ENCODE data around the gene PLCB2.

Gene PLCB2

GRCh38 chr15:40246496-40247280 lies 61.0 kb downstream of the PLCB2 start:
- no peak for DNase-seq

GRCh38 chr15:40245666-40246450 lies 61.9 kb downstream of the PLCB2 start:
- DNase-seq = no peak

DNA sequence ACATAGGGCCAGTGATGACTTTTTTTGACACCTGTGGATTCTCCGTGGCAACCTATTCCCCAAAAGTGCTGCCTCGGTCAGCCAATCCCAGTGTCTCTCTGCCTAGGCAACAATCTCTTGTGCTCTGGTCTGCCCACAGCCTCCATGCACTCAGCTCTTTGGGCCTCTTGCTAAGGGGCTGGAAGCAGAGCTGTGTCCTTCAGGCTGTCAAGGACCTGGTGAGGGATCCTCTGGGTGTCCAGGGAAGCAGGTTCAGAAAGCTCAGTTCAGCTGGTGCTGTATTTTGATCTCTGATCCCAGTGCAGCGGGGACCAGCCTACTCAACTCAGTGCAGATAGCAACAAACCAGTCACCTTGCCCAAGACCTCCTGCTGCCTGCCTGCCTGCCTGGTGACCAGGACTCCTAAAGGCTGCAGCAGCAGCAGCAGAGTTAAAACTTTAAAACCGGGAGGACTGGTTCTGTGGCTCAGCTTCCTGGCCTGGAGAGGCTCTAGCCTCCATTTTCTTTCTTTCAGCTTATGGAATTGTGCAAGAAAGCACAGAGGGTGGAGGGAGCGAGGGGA lies 62.7 kb downstream of the PLCB2 start:
- DNase-seq = no peak

GRCh38 chr15:40243126-40243810 lies 64.5 kb downstream of the PLCB2 start:
- no peak for DNase-seq

DNA sequence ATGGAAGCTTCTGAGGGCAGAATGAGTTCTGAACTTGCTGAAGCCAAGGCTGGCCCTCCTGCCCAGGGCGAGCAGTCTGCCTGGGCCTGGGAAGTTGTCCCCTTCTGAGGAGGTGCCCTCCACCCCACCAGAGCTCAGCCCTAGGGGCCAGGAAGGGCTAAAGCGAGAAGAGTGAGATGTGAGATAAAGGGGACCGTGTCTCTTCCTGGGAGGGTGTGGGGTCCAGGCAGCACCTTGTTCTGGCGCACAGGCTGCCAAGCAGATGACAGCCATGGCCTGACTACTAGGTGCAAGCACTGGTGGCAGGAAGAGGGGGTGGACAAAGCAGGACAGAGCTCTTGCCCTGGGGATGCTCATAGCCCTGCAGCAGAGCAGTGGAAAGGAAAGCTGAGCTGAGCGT lies 65.1 kb downstream of the PLCB2 start:
- no peak for DNase-seq

GRCh38 chr15:40242213-40242599 lies 65.5 kb downstream of the PLCB2 start:
- DNase-seq = no peak

GRCh38 chr15:40241269-40242212 lies 66.2 kb downstream of the PLCB2 start:
- no peak for DNase-seq

DNA sequence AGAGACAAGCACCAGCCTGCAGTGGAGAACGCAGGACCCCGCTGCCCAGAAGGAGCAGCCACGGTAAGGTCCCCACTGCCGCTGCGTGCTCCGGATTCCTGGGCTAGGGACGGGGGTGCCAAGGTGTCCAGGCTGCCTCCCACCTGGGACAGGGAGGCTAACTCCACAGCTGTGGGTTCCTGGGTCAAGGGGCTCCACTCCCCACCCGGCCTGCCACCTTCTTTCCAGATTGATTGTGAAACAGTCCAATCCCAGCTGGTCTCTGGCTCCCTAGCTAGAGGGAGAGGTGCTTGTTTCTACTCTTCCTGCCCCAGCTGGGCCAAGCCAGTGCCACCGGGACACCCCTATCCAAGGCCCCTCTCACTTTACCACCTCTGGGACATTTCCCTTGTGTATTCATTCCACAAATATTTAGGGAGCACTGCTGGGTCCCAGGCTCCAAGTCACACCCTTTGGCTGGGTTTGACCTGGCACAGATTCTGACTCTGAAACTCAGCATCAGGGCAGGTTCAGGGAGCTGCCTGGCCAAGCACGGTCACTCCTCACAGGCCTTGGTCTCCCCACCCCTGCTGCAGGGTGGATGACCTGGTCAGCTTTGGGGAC lies 67.0 kb downstream of the PLCB2 start:
- no peak for DNase-seq

- DNase-seq = no peak
These were observed 67.8 kb downstream of the PLCB2 start for GRCh38 chr15:40239693-40240618.

DNA sequence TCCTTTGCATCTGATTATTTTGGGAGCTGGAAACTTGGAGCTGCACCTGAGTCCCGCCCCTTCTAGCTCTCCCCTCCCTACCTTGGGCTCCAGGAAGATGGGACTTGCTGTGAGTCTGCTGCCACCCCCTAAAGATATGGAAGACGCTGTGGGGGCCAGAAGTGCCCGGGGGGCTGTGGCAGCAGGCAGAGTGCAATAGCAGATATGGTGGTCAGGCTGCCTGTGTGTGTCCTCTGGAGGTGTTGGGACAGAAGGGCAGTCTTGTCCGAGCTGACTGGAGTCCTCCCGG lies 68.4 kb downstream of the PLCB2 start:
- no peak for DNase-seq

GRCh38 chr15:40238532-40239403 lies 69.0 kb downstream of the PLCB2 start, which contains the start of gene PAK6:
Gene PAK6 (plus strand): TSS chr15:40239063. CDS start chr15:40264786, 25,723 bp downstream.
- no peak for DNase-seq
